ENCODE measurements around the gene ZMYND8.

- TF ChIP-seq, protein P1, sequence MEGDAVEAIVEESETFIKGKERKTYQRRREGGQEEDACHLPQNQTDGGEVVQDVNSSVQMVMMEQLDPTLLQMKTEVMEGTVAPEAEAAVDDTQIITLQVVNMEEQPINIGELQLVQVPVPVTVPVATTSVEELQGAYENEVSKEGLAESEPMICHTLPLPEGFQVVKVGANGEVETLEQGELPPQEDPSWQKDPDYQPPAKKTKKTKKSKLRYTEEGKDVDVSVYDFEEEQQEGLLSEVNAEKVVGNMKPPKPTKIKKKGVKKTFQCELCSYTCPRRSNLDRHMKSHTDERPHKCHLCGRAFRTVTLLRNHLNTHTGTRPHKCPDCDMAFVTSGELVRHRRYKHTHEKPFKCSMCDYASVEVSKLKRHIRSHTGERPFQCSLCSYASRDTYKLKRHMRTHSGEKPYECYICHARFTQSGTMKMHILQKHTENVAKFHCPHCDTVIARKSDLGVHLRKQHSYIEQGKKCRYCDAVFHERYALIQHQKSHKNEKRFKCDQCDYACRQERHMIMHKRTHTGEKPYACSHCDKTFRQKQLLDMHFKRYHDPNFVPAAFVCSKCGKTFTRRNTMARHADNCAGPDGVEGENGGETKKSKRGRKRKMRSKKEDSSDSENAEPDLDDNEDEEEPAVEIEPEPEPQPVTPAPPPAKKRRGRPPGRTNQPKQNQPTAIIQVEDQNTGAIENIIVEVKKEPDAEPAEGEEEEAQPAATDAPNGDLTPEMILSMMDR (IDR thresholded peaks at IDR 0.05; ENCODE audit: control extremely low read depth in 1 of 3, insufficient read depth in 1 of 3, low read depth in 1 of 3, low read length in 3 of 3) = no peak
- TF ChIP-seq CBX8 (IDR thresholded peaks at IDR 0.05; ENCODE audit: borderline replicate concordance, low read depth, low read length) (no peak), TAF1 (IDR thresholded peaks at IDR 0.05; ENCODE audit: low read depth, low read length) (no peak), POLR2A (IDR thresholded peaks at IDR 0.05; ENCODE audit: control extremely low read depth in 1 of 2, low read depth in 2 of 2, low read length in 2 of 2) (no peak), JUN (IDR thresholded peaks at IDR 0.05; ENCODE audit: low read depth, low read length) (no peak), YY1 (IDR thresholded peaks at IDR 0.05; ENCODE audit: low read depth, low read length) (no peak), EZH2 (IDR thresholded peaks at IDR 0.05; ENCODE audit: low read depth, low read length, severe bottlenecking) (no peak), ZNF274 (IDR thresholded peaks at IDR 0.05; ENCODE audit: borderline replicate concordance, extremely low read depth, low read length) (no peak), TEAD4 (IDR thresholded peaks at IDR 0.05; ENCODE audit: low read depth, low read length) (no peak), EGR1 (IDR thresholded peaks at IDR 0.05; ENCODE audit: borderline replicate concordance, low read depth, low read length) (no peak), HDAC2 (IDR thresholded peaks at IDR 0.05; ENCODE audit: borderline replicate concordance in 1 of 2, low read depth in 2 of 2, low read length in 2 of 2) (no peak), NRF1 (IDR thresholded peaks at IDR 0.05; ENCODE audit: low read depth, low read length) (no peak), POLR2AphosphoS5 (IDR thresholded peaks at IDR 0.05; ENCODE audit: low read depth, low read length) (no peak)
- TF ChIP-seq, protein P2, sequence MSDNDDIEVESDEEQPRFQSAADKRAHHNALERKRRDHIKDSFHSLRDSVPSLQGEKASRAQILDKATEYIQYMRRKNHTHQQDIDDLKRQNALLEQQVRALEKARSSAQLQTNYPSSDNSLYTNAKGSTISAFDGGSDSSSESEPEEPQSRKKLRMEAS (IDR thresholded peaks at IDR 0.05) = no peak
These were observed 157.4 kb downstream of the ZMYND8 start for GRCh38 chr20:47198996-47199552.

Data from H1 (cell line).